SK-N-SH (cell line): Measurements from ENCODE around the gene SLC37A1. TPM values are rescaled to one million over a fixed set of nuclear protein-coding genes. Genes with fewer than 3 reads are reported as not detected.

Experiments
- CTCF ChIA-PET: fragments of 300-600, 350-600 bp; formaldehyde crosslinking; extraction: SDS; loops from one replicate; lab custom pipeline; 2021; lab: Yijun Ruan, JAX
- POLR2A ChIA-PET: fragments of 350-600 bp; sonication (Branson Sonifier 250); formaldehyde crosslinking; extraction: SDS; loops from one replicate; lab custom pipeline; 2020; ENCODE audit warnings: antibody characterized with exemption, inconsistent platforms; lab: Yijun Ruan, JAX
- DNase-seq: peaks from one replicate; pipeline ENCODE4 v3.0.0; 2012
- H2AFZ ChIP-seq: fragments of 200-600 bp; sonication (generic); 2 replicates; pipeline ENCODE4 v1.8.1; 2016; ENCODE audit warnings: antibody characterized with exemption, mild to moderate bottlenecking, low read depth
- H3F3A ChIP-seq: fragments of 200-600 bp; sonication (generic); replicated peaks from 2 replicates; pipeline ENCODE3; 2016; ENCODE audit warnings: antibody characterized with exemption, mild to moderate bottlenecking; ENCODE audit not compliant: insufficient read depth
- H3K27ac ChIP-seq, 2 experiments: fragments of 200-500 bp in 1 of 2; fragments of 200-600 bp in 1 of 2; sonication (Bioruptor generic) in 1 of 2; sonication (generic), shearing (Covaris generic) in 1 of 2; 2 replicates each; pipeline versions ENCODE4 v1.5.1 to v1.6.1; 2014 to 2016; ENCODE audit warnings: low read depth in 2 of 2, inconsistent platforms in 1 of 2, low read length in 1 of 2, mild to moderate bottlenecking in 1 of 2, mixed read lengths in 1 of 2
- H3K27me3 ChIP-seq: fragments of 200-600 bp; sonication (generic), shearing (Covaris generic); 2 replicates; pipeline ENCODE4 v1.6.1; 2016; ENCODE audit warnings: mixed run types; ENCODE audit not compliant: insufficient read depth
- H3K36me3 ChIP-seq, 2 experiments: fragments of 200-500 bp in 1 of 2; fragments of 200-600 bp in 1 of 2; sonication (Bioruptor generic) in 1 of 2; sonication (generic) in 1 of 2; replicated peaks in 1 of 2; 2 replicates each; pipeline versions ENCODE3 to v1.5.1; 2014 to 2016; ENCODE audit warnings: low read length in 1 of 2, mild to moderate bottlenecking in 1 of 2; ENCODE audit not compliant: insufficient read depth in 2 of 2, control insufficient read depth in 1 of 2
- H3K4me1 ChIP-seq, 2 experiments: fragments of 200-500 bp in 1 of 2; fragments of 200-600 bp in 1 of 2; sonication (Bioruptor generic) in 1 of 2; sonication (generic), shearing (Covaris generic) in 1 of 2; 2 replicates each; pipeline versions ENCODE4 v1.5.1 to v1.6.1; 2014 to 2016; ENCODE audit warnings: low read depth in 1 of 2, low read length in 1 of 2, mixed run types in 1 of 2; ENCODE audit not compliant: insufficient read depth in 2 of 2, control insufficient read depth in 1 of 2
- H3K4me2 ChIP-seq: fragments of 200-600 bp; sonication (generic), shearing (Covaris generic); 2 replicates; pipeline ENCODE4 v1.6.1; 2017; ENCODE audit warnings: mixed run types
- H3K4me3 ChIP-seq, 2 experiments: fragments of 200-500 bp in 1 of 2; fragments of 200-600 bp in 1 of 2; sonication (Bioruptor generic) in 1 of 2; sonication (generic), shearing (Covaris generic) in 1 of 2; 2 replicates each; pipeline versions ENCODE4 v1.5.1 to v1.8.1; 2014 to 2016; ENCODE audit warnings: low read depth in 2 of 2, inconsistent platforms in 1 of 2, low read length in 1 of 2, mild to moderate bottlenecking in 1 of 2, mixed read lengths in 1 of 2, moderate library complexity in 1 of 2
- H3K79me2 ChIP-seq: fragments of 200-600 bp; sonication (generic); 2 replicates; pipeline ENCODE4 v1.8.1; 2017; ENCODE audit warnings: mild to moderate bottlenecking; ENCODE audit not compliant: insufficient read depth
- H3K9ac ChIP-seq: fragments of 200-600 bp; sonication (generic); 2 replicates; pipeline ENCODE4 v1.6.1; 2017; ENCODE audit warnings: mixed run types
- H3K9me2 ChIP-seq: fragments of 200-600 bp; sonication (generic); 2 replicates; pipeline ENCODE4 v1.6.1; 2017; ENCODE audit warnings: mixed run types
- H3K9me3 ChIP-seq: fragments of 200-600 bp; sonication (generic); 2 replicates; pipeline ENCODE4 v1.6.1; 2017; ENCODE audit warnings: mixed run types, mild to moderate bottlenecking, moderate library complexity
- H4K20me1 ChIP-seq: fragments of 200-600 bp; sonication (generic); 2 replicates; pipeline ENCODE4 v1.6.1; 2017; ENCODE audit warnings: mild to moderate bottlenecking, mixed run types; ENCODE audit not compliant: insufficient read depth
- CHD2 ChIP-seq: fragments of 150-350 bp; IDR thresholded peaks from 2 replicates; pipeline ENCODE4 v1.6.1; 2018; ENCODE audit warnings: low read length; ENCODE audit not compliant: partially characterized antibody
- ELF1 ChIP-seq: IDR thresholded peaks from 2 replicates; pipeline ENCODE4 v1.4.0; 2012
- EP300 ChIP-seq, 2 experiments: IDR thresholded peaks; 2 replicates each; pipeline versions ENCODE4 v1.4.0 to v1.6.1; 2012; ENCODE audit warnings: borderline replicate concordance in 1 of 2, low read depth in 1 of 2, low read length in 1 of 2
- FOSL2 ChIP-seq: IDR thresholded peaks from 2 replicates; pipeline ENCODE4 v1.4.0; 2012; ENCODE audit warnings: low read depth, mild to moderate bottlenecking, moderate library complexity, borderline replicate concordance
- FOXJ3 ChIP-seq: sonication (generic); formaldehyde crosslinking; IDR thresholded peaks from 2 replicates; pipeline ENCODE4 v1.5.1; 2020; ENCODE audit warnings: mild to moderate bottlenecking, missing genetic modification reagents
- GABPA ChIP-seq: IDR thresholded peaks from 2 replicates; pipeline ENCODE4 v1.4.0; 2012; ENCODE audit warnings: low read depth, mild to moderate bottlenecking
- GATA2 ChIP-seq: sonication (generic); formaldehyde crosslinking; IDR thresholded peaks from 2 replicates; pipeline ENCODE4 v1.5.0; 2020; ENCODE audit warnings: mild to moderate bottlenecking, missing genetic modification reagents
- IRF3 ChIP-seq: fragments of 150-350 bp; IDR thresholded peaks from 2 replicates; pipeline ENCODE4 v1.6.1; 2016; ENCODE audit warnings: mild to moderate bottlenecking, low read depth, low read length
- JUND ChIP-seq: IDR thresholded peaks from 2 replicates; pipeline ENCODE4 v1.4.0; 2012
- NRF1 ChIP-seq: IDR thresholded peaks from 2 replicates; pipeline ENCODE4 v1.6.1; 2012; ENCODE audit warnings: low read depth, mild to moderate bottlenecking, low read length
- RAD21 ChIP-seq: IDR thresholded peaks from 2 replicates; pipeline ENCODE4 v1.6.1; 2012; ENCODE audit warnings: mild to moderate bottlenecking, low read length
- RCOR1 ChIP-seq: fragments of 150-350 bp; IDR thresholded peaks from 2 replicates; pipeline ENCODE4 v1.6.1; 2017; ENCODE audit warnings: antibody characterized with exemption, low read length
- RXRA ChIP-seq: IDR thresholded peaks from 2 replicates; pipeline ENCODE4 v1.4.0; 2012; ENCODE audit warnings: low read depth, mild to moderate bottlenecking, borderline replicate concordance
- SMC3 ChIP-seq: IDR thresholded peaks from 2 replicates; pipeline ENCODE4 v1.6.1; 2012; ENCODE audit warnings: low read depth, low read length, improper control_type of control experiment
- TCF12 ChIP-seq: IDR thresholded peaks from 2 replicates; pipeline ENCODE4 v1.4.0; 2012
- ZBTB33 ChIP-seq: IDR thresholded peaks from 2 replicates; pipeline ENCODE4 v1.4.0; 2012; ENCODE audit warnings: low read depth, borderline replicate concordance
- WGBS: methylation state at CpG from one replicate; pipeline ENCODE4 v1.1.6; 2017; ENCODE audit warnings: low lambda C conversion rate; 5-methylcytosine and 5-hydroxymethylcytosine counted together
- polyA plus RNA-seq, 3 experiments: library from polyadenylated mRNA; depleted of rRNA; stranded (reverse); fragments of >200 nt; gene quantifications; 2 replicates each; pipeline ENCODE4 v1.2.3, GENCODE V29; 2012

SLC37A1 gene
- polyA plus RNA-seq, 1 of the 3 experiments (the other 2 are of a cell fraction) = 2.8 TPM

GRCh38 chr21:42503711-42504110 lies 9.9 kb upstream of the SLC37A1 start:
- DNase-seq = no peak
- no peaks in the 10 kb centered on the region for H3K36me3 ChIP-seq
- no peaks in the 10 kb centered on the region for H3F3A ChIP-seq
- 66% methylated on average over 4 of the region's 4 CpGs for WGBS
- peaks cover 6% of the 10 kb centered on the region; the same call in 1 of the 2 replicates for H3K27me3 ChIP-seq
- POLR2A ChIA-PET = no interaction called here
- no peaks in the 10 kb centered on the region for H3K9me3 ChIP-seq
- no peak overlapping the region for H3K9ac ChIP-seq
- H3K4me3 ChIP-seq = no peak overlapping the region
- H3K9me2 ChIP-seq = no peaks in the 10 kb centered on the region
- H3K4me1 ChIP-seq = no peaks in the 10 kb centered on the region; a peak in 1 of 4 replicates
- H3K27ac ChIP-seq = no peak overlapping the region
- no peak for TF ChIP-seq RXRA
- TF ChIP-seq JUND = no peak
- TF ChIP-seq NRF1 = no peak
- no peak for TF ChIP-seq GATA2
- TF ChIP-seq EP300 (IDR thresholded peaks at IDR 0.05; ENCODE audit: borderline replicate concordance in 1 of 2, low read depth in 1 of 2, low read length in 1 of 2) = no peak
- no peak for TF ChIP-seq TCF12
- no peak for TF ChIP-seq RCOR1
- no peak for TF ChIP-seq ZBTB33
- no peak for TF ChIP-seq FOXJ3
- no peak for TF ChIP-seq FOSL2
- TF ChIP-seq ELF1 = no peak
- no peak for TF ChIP-seq GABPA
- no peaks in the 10 kb centered on the region for H3K79me2 ChIP-seq
- no peak overlapping the region for H2AFZ ChIP-seq
- no peaks in the 10 kb centered on the region for H4K20me1 ChIP-seq
- H3K4me2 ChIP-seq = no peak overlapping the region
- CTCF ChIA-PET = interaction anchor here (0.8 kb wide), 1 partner anchor 71 kb away, joined by 3 read pairs; no protein-coding TSS in a partner anchor

GRCh38 chr21:42505090-42505726 lies 8.4 kb upstream of the SLC37A1 start:
- ChIA-PET POLR2A (no interaction called here), CTCF (no interaction called here)
- H3K9me2 ChIP-seq = no peaks in the 10 kb centered on the region
- no peak for DNase-seq
- H4K20me1 ChIP-seq = no peaks in the 10 kb centered on the region
- H3K4me3 ChIP-seq = no peak overlapping the region
- H3K27ac ChIP-seq = no peak overlapping the region
- no peak overlapping the region for H3K9ac ChIP-seq
- no peaks in the 10 kb centered on the region for H3K36me3 ChIP-seq
- WGBS = 15% methylated on average over 3 of the region's 3 CpGs
- no peaks in the 10 kb centered on the region for H3F3A ChIP-seq
- H3K9me3 ChIP-seq = no peaks in the 10 kb centered on the region
- no peaks in the 10 kb centered on the region for H3K79me2 ChIP-seq
- no peak overlapping the region for H3K4me2 ChIP-seq
- peaks cover 6% of the 10 kb centered on the region; the same call in 1 of the 2 replicates for H3K27me3 ChIP-seq
- no peak overlapping the region for H2AFZ ChIP-seq
- no peaks in the 10 kb centered on the region; a peak in 1 of 4 replicates for H3K4me1 ChIP-seq
- no peak for TF ChIP-seq IRF3
- TF ChIP-seq SMC3 = no peak
- no peak for TF ChIP-seq RAD21
- no peak for TF ChIP-seq CHD2
- no peak for TF ChIP-seq RXRA
